MG63 (cell line): Measurements from ENCODE around the gene FGF5. TPM values are rescaled to one million over a fixed set of nuclear protein-coding genes. Genes with fewer than 3 reads are reported as not detected.

ENCODE experiments used
- DNase-seq: peaks from one replicate; pipeline ENCODE4 v3.0.0-alpha.2; 2020
- H3K27me3 ChIP-seq: fragments of 250-450 bp; sonication (Bioruptor Pico); 2 replicates; pipeline ENCODE4 v1.5.1; 2020; ENCODE audit warnings: mild to moderate bottlenecking, moderate library complexity
- H3K36me3 ChIP-seq: fragments of 250-450 bp; sonication (Bioruptor Pico); 2 replicates; pipeline ENCODE4 v1.5.1; 2020; ENCODE audit warnings: mild to moderate bottlenecking, moderate library complexity
- H3K4me3 ChIP-seq: fragments of 250-450 bp; sonication (Bioruptor Pico); 2 replicates; pipeline ENCODE4 v1.5.1; 2020; ENCODE audit warnings: mild to moderate bottlenecking, moderate library complexity
- H3K9me3 ChIP-seq: fragments of 250-450 bp; sonication (Bioruptor Pico); 2 replicates; pipeline ENCODE4 v1.5.1; 2020; ENCODE audit warnings: mild to moderate bottlenecking, moderate library complexity
- total RNA-seq: library from RNA; depleted of rRNA; stranded (reverse); fragments of >200 nt; shearing (Covaris generic); gene quantifications from 2 replicates; pipeline ENCODE4 v1.2.3, GENCODE V29; 2014; ENCODE audit warnings: low replicate concordance; rRNA removed

FGF5 gene, protein sequence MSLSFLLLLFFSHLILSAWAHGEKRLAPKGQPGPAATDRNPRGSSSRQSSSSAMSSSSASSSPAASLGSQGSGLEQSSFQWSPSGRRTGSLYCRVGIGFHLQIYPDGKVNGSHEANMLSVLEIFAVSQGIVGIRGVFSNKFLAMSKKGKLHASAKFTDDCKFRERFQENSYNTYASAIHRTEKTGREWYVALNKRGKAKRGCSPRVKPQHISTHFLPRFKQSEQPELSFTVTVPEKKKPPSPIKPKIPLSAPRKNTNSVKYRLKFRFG
- 19.4 and 20.8 TPM in 2 replicates for total RNA-seq

DNA sequence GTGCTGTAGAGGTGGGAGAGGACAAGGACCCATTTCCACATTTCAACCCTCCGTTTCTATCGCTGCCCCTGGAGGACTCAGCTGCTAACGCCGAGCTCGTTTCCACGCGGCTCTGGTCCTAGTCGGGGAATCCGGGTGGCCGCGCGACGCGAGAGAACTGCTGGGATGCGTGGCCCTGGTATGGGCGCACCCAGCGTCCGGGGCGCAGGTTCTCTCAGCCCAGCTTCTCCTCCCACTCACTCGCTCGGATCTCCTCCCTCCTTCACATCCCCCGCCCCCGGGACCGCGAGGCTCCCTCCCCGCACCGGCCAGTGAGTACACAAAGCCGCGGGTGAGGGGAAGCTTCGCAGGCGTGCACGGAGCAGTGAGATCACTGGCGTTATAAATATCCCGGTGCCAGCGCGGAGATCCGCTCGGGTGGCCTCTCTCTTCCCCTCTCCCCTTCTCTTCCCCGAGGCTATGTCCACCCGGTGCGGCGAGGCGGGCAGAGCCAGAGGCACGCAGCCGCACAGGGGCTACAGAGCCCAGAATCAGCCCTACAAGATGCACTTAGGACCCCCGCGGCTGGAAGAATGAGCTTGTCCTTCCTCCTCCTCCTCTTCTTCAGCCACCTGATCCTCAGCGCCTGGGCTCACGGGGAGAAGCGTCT lies at the start of gene FGF5:
Gene FGF5, plus strand, starts transcription at position 412 of the 649 bp plus-strand sequence. Its CDS starts 161 bp downstream, at position 573.
- Histone ChIP-seq H3K4me3 (peak within 1 kb of the TSS; percentile 87), H3K36me3 (peaks cover 41% of the 10 kb centered on the region), H3K9me3 (no peaks in the 10 kb centered on the region), H3K27me3 (no peaks in the 10 kb centered on the region)
- DNase-seq: peak; percentile 96

DNA sequence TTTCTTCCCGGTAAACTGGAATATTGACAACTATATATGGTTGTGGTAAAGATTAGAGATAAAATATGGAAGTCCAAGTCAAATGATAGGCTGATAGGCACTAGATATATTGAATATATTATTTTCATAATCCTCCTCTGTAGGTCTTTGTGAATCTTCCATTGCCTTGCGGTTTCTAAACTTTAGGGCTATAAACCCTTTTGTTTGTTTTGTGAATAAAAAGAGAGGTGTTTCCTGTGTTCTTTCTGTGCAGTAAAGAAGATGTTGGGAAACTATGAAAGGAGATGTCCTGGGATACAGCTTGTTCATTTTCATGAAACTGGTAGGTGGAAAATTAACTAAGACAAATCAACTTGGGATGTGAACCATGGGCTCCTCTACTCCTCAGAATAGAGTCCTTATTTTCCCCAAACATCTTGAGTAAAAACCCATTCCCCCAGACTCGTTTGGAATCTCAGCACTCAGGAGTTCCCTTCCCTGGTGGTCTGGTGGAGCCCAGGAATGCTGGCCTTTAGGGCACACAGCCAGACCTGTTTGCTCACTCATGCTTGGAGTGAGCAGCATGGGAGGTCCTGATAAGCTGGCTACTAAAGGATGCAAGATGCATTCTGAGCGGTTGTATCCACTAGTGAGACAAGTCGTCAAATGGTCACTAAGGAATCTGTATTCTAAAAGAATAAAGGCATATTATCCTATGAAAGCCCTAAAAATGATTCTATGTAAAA lies 47.0 kb upstream of the FGF5 start:
- Histone ChIP-seq H3K9me3 (no peaks in the 10 kb centered on the region), H3K4me3 (no peak overlapping the region), H3K27me3 (no peaks in the 10 kb centered on the region), H3K36me3 (no peaks in the 10 kb centered on the region)
- no peak for DNase-seq

DNA sequence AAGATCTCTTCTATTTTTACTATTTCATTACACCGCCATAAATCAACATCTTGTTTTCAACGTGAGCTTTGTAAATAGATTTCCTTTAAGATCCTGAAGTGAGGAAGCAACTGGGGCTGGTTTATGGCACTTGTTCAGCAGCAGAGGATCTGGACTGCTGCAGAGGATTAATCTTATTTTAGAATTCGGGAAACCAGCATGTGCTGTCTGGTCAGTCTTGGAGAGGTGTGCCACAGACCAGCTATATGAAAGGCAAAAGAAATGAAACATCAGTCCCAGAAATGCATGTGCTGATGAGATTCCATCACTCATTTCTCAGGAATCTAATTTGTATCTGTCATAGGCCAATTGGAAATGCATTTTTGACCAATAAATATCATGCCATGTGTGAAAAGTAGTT lies 45.8 kb upstream of the FGF5 start:
- no peak for DNase-seq
- Histone ChIP-seq H3K36me3 (no peaks in the 10 kb centered on the region), H3K4me3 (no peak overlapping the region), H3K9me3 (no peaks in the 10 kb centered on the region), H3K27me3 (no peaks in the 10 kb centered on the region)

DNA sequence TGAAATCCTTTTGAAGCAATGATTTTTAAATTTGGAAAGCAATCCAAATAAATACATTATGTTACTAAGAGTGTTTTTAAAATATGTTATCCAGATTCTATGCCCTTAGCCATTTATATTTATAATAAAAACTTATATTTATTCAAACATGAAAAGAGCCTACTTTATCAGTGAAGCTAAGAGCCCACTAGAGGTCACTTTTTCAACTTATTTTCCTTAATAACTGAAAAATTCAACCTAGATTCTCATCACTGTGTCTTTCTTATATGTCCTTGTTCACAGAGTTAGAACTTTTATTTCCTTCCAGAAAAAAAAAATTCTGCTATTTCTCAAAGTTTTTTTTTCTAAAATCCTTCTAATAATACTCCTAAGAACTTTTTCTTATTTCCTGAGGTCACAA lies 45.3 kb upstream of the FGF5 start:
- no peak overlapping the region for H3K4me3 ChIP-seq
- no peak for DNase-seq
- no peaks in the 10 kb centered on the region for H3K27me3 ChIP-seq
- H3K36me3 ChIP-seq: no peaks in the 10 kb centered on the region
- H3K9me3 ChIP-seq: no peaks in the 10 kb centered on the region

DNA sequence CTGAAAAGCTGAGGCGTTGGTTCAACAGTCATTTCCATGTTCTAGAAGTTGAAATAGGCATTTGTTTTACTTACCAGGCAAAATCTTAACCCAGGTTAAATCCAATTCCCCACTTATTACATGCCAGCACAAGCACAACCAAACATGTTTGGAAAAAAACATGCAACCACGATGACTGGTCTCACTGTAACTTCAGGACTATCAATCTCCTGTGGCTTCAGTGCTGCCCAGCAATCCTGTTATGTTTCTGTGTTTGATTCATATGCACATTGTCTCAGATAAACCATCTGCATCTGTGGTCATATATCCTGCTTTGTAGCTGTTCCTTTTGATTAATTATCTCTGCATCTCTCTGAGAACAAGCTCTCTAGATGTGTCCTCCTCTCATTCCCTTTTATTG lies 40.9 kb upstream of the FGF5 start:
- Histone ChIP-seq H3K27me3 (no peaks in the 10 kb centered on the region), H3K4me3 (no peak overlapping the region), H3K9me3 (no peaks in the 10 kb centered on the region), H3K36me3 (no peaks in the 10 kb centered on the region)
- no peak for DNase-seq

DNA sequence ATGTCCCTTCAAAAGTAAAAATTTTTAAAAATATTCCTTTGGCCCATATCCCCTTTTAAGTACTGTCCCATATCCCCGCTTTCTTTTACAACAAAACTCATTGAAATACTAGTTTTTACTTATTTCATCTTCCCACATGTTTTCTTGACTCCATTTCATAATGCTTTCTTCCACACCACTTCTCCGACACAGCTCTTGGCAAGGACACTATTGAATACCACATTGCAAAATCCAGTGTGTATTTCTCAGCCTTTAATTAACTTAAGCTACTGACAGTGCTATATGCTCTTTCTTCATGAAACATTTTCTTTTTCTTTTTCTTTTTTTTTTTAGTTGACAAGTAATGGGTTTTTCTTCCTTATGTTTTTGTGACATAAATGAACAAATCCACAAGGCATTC lies 40.4 kb upstream of the FGF5 start:
- H3K9me3 ChIP-seq: no peaks in the 10 kb centered on the region
- no peak overlapping the region for H3K4me3 ChIP-seq
- no peaks in the 10 kb centered on the region for H3K27me3 ChIP-seq
- no peaks in the 10 kb centered on the region for H3K36me3 ChIP-seq
- no peak for DNase-seq

DNA sequence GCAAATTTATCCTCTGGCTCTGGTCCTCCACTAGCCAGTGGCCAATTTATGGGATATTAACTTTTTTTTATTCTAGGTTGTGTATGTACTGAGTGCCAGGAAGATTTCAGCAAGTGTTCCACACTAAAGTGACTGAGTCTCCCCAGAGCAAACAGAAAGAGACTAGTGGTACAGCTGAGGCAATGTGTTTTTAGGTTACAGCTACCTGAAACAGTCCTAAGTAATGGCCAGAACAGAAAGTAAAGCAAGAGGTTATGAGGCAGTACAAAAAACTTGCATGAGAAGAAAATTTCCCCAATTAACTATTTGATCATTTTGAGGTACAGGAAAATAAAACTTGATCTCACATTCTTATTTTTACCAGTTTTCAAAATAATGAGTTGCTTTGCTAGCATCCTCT lies 38.0 kb upstream of the FGF5 start:
- no peak for DNase-seq
- Histone ChIP-seq H3K36me3 (no peaks in the 10 kb centered on the region), H3K9me3 (no peaks in the 10 kb centered on the region), H3K4me3 (no peak overlapping the region), H3K27me3 (no peaks in the 10 kb centered on the region)

DNA sequence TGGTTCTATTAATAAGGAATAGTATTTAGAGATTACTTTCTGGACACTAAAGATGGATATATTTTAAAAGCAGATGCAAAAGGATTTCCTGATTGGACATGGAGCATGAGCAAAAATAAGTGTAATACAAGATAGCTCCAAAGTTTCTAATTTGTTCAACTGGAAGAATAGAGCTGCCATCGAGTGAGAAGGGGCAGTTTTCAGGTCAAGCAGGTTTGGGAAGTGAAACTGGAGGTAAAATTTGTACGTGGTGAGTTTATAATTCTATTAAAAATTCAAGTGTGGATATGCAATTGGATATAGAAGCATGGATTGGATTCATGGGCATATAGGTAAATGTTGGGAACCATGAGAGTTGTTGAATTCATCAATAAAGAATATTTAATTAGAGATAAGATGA lies 37.3 kb upstream of the FGF5 start:
- DNase-seq: no peak
- H3K9me3 ChIP-seq: no peaks in the 10 kb centered on the region
- no peak overlapping the region; the same call in 1 of the 2 replicates for H3K4me3 ChIP-seq

DNA sequence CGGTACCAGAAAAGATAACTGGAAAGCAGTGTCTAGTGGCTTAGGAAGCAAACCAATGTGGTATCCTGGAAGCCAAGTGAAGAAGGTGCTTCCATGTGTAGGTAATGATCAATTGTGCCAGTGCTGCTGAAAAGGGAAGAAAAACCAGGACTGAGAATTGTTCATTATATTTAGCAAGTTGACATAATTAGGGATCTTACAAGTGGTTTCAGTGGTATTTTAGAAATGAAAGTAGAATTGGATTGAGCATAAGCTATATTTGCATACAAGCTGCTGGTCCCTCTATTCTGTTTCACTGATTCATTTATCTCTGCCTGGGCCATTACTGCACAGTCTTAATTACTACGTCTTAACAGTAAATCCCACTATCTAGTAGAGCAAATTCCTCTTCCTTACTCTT lies 36.9 kb upstream of the FGF5 start:
- H3K36me3 ChIP-seq: no peaks in the 10 kb centered on the region
- H3K27me3 ChIP-seq: no peaks in the 10 kb centered on the region
- no peak for DNase-seq
- peak overlapping the region; percentile 17; the same call in 1 of the 2 replicates for H3K4me3 ChIP-seq
- H3K9me3 ChIP-seq: no peaks in the 10 kb centered on the region

More for the DNA sequence above, 37.3 kb upstream of the FGF5 start:
- no peaks in the 10 kb centered on the region for H3K27me3 ChIP-seq
- H3K36me3 ChIP-seq: no peaks in the 10 kb centered on the region

DNA sequence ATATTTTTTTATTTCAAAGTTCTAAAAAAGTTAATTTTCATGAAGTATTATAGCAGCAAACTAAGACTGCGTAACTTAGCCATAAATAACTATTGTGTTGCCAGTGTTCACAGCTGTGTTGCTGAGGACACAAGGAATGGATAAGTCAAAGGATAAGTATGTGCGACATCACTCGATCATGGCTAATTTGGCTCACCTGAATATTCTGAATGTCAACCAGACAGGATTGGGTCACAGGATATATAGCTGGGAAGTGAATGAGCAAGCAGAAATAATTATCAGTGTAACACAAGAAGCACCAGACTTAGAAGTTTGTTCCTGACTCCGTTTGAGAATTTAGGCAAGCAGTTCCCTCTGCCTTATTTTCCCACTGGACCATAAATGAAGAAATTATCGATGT lies 35.3 kb upstream of the FGF5 start:
- peak; percentile 35 for DNase-seq
- Histone ChIP-seq H3K36me3 (no peaks in the 10 kb centered on the region), H3K27me3 (no peaks in the 10 kb centered on the region), H3K4me3 (no peak overlapping the region), H3K9me3 (no peaks in the 10 kb centered on the region)

DNA sequence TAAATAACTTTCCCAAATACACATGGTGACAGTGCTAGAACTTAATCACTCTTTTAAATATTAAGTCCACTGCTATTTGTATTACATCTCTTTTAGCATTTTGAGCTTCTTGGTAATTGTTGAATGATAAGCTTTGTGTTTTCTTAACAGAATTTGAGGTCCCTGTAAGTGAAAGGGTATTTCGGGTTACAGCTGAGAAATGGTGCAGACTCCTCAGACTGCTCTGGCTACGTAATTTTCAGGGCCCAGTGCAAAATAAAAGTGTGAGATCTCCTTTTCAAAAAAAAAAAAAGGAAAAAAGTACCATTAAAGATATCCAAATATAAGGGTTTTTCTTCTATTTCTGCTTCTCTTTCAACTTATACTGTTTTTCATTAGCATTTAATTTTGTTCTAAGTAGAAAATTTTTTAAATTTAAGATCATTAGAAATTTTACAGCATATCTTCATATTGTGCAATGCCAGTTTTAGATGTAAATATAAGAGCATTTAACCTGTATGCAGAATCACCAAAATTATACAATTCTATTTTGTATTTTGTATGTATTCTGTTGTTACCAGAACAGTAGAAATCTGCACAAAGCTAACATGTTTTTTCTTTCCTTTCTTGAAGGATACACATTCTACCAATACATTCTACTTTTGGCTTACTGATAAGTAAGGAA lies 33.6 kb upstream of the FGF5 start:
- H3K9me3 ChIP-seq: no peaks in the 10 kb centered on the region
- H3K27me3 ChIP-seq: no peaks in the 10 kb centered on the region
- H3K36me3 ChIP-seq: no peaks in the 10 kb centered on the region
- peak overlapping the region; percentile 18 for H3K4me3 ChIP-seq
- DNase-seq: no peak

DNA sequence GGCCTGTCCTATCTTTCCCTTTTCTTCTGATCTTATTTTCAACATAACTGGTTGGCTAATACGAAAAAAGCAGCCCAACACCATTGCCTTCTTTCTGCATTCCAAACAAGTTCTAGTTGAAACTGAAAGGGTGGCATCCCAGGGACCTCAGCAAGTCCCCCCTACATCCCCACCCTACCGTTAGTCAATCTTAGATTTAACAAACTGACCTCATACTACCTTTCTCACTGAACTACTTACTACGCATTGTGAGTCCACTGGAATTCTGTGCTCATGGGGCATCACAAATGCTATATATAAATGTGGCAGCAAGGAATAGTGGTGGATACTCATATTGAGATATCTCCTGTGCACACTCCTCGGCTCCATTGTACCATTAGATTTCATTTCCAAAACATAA lies 33.1 kb upstream of the FGF5 start:
- no peaks in the 10 kb centered on the region for H3K27me3 ChIP-seq
- no peak for DNase-seq
- no peaks in the 10 kb centered on the region for H3K36me3 ChIP-seq
- H3K9me3 ChIP-seq: no peaks in the 10 kb centered on the region
- H3K4me3 ChIP-seq: no peak overlapping the region

DNA sequence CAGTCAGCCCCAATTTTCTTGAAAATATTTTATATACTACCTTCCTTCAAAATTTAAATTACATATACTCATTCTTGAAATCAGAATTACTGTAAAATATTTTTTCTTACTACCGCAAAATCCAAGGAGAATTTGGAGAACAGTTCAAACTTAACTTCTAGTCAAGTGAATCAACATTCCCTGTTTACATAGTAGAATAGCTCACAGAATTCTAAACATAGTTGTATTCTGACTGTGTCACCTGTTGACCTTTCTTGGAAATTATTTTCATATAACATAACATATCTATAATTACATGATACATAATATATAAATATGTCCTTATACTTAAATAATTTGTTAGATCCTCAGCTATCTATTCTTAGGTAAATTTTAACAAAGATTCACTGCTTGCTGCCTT lies 31.0 kb upstream of the FGF5 start:
- H3K36me3 ChIP-seq: no peaks in the 10 kb centered on the region
- no peaks in the 10 kb centered on the region for H3K27me3 ChIP-seq
- no peak overlapping the region for H3K4me3 ChIP-seq
- no peaks in the 10 kb centered on the region for H3K9me3 ChIP-seq
- no peak for DNase-seq

DNA sequence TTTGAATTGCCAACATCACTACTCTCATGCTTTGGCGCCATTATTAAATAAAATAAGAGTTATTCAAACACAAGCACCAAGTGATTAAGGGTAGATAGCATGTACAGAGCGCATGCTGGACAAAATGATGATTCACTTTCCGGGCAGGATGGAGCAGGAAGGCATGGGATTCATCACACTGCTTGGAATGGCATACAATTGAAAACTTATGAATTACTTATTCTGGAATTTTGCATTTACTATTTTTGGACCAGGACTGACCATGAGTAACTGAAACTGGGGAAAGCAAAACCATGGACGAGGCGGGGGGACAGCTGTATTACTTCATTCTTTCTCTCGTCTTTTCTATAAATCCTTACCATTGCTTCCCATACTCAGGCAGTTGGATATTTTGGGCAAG lies 28.5 kb upstream of the FGF5 start:
- H3K4me3 ChIP-seq: no peak overlapping the region
- DNase-seq: peak; percentile 80
- H3K36me3 ChIP-seq: no peaks in the 10 kb centered on the region
- H3K27me3 ChIP-seq: no peaks in the 10 kb centered on the region
- no peaks in the 10 kb centered on the region for H3K9me3 ChIP-seq

DNA sequence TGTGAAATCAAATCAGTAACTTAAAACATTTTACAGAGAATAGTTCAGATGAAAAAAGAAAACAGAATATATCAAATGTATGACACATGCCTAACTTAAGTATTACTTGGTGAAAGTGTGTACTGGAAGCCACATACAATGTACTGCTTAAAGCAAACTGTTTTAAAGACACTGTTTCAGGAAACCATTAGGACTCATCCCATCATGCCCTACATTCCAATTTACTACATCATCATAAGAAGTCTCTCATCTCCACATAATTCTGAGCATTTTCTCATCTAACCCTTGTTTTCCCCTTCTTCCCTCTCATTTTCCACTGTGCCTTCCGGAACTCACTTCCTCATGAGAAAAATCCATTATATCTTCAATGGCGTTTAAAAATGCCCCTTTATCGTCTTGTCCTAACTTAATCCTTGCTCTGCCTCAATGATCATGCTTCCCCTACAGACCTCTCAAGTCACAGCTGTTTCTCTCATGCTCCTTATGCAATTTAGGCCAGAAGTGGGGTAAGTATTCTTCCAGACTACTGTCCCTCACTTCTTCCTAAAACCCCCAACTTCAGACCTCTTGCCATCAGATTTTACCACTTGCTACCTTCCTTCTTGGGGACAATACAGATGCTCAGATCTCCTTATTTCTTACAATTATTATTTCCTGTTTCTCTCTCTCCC lies 26.8 kb upstream of the FGF5 start:
- no peaks in the 10 kb centered on the region for H3K9me3 ChIP-seq
- H3K4me3 ChIP-seq: no peak overlapping the region
- no peak for DNase-seq
- no peaks in the 10 kb centered on the region for H3K36me3 ChIP-seq
- H3K27me3 ChIP-seq: no peaks in the 10 kb centered on the region

DNA sequence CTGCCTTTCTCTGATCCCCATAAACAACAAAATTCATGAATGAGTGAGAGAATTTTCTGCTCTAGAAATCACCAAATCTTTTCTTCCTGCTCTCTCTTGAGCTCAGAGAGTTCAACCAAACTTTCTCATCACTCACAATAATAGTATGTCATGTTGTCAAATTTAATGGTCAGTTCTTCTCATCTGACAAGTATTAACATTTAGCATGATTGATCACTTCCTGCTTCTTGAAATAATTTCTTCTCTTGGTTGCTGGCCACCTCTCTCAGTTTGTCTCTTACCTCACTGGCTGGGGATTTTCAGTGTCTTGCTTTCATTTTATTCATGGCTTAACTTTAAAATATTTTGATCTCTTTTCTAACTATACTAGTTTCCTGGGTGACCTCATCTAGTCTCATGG lies 25.5 kb upstream of the FGF5 start:
- DNase-seq: no peak
- H3K36me3 ChIP-seq: no peaks in the 10 kb centered on the region
- H3K27me3 ChIP-seq: no peaks in the 10 kb centered on the region
- H3K4me3 ChIP-seq: no peak overlapping the region
- no peaks in the 10 kb centered on the region for H3K9me3 ChIP-seq
